WERI-Rb-1 (cell line): ENCODE results near the gene TXNRD1.

Experiments
- DNase-seq: peaks from one replicate; pipeline ENCODE4 v3.0.0-alpha.2; 2020
- H3K27ac ChIP-seq: fragments of 250-450 bp; sonication (Bioruptor Pico); 2 replicates; pipeline ENCODE4 v1.5.1; 2020; ENCODE audit warnings: mild to moderate bottlenecking, moderate library complexity
- H3K27me3 ChIP-seq: fragments of 250-450 bp; sonication (Bioruptor Pico); 2 replicates; pipeline ENCODE4 v1.5.1; 2021; ENCODE audit warnings: mild to moderate bottlenecking, low read depth, moderate library complexity; ENCODE audit not compliant: insufficient read depth, severe bottlenecking
- H3K36me3 ChIP-seq: fragments of 250-450 bp; sonication (Bioruptor Pico); 2 replicates; pipeline ENCODE4 v1.5.1; 2020; ENCODE audit warnings: mild to moderate bottlenecking, moderate library complexity
- H3K4me3 ChIP-seq: 2 replicates; pipeline ENCODE4 v1.5.1; 2011; ENCODE audit warnings: low read depth, mild to moderate bottlenecking, control low read depth, low read length
- H3K9me3 ChIP-seq: fragments of 250-450 bp; sonication (Bioruptor Pico); 2 replicates; pipeline ENCODE4 v1.5.1; 2021; ENCODE audit warnings: mild to moderate bottlenecking, moderate library complexity; ENCODE audit not compliant: severe bottlenecking
- CTCF ChIP-seq: IDR thresholded peaks from 2 replicates; pipeline ENCODE4 v1.5.1; 2011; ENCODE audit warnings: low read depth, mild to moderate bottlenecking, control low read depth, inconsistent platforms, low read length

TXNRD1 gene

GRCh38 chr12:104273503-104273902 lies 57.9 kb downstream of the TXNRD1 start:
- Histone ChIP-seq H3K36me3 (no peaks in the 10 kb centered on the region), H3K27ac (no peak overlapping the region), H3K27me3 (no peaks in the 10 kb centered on the region), H3K4me3 (no peak overlapping the region), H3K9me3 (no peaks in the 10 kb centered on the region)
- TF ChIP-seq CTCF, result no peak
- DNase-seq, result no peak

- DNase-seq, result no peak
- Histone ChIP-seq H3K27ac (no peak overlapping the region), H3K36me3 (no peaks in the 10 kb centered on the region), H3K9me3 (no peaks in the 10 kb centered on the region), H3K4me3 (no peak overlapping the region), H3K27me3 (no peaks in the 10 kb centered on the region)
- TF ChIP-seq CTCF, result no peak
These were observed 59.2 kb downstream of the TXNRD1 start for GRCh38 chr12:104274811-104275210.

GRCh38 chr12:104275689-104276088 lies 60.1 kb downstream of the TXNRD1 start:
- DNase-seq, result no peak
- Histone ChIP-seq H3K27ac (no peak overlapping the region; the same call in 1 of the 2 replicates), H3K4me3 (no peak overlapping the region; the same call in 1 of the 2 replicates), H3K27me3 (no peaks in the 10 kb centered on the region), H3K9me3 (no peaks in the 10 kb centered on the region), H3K36me3 (no peaks in the 10 kb centered on the region)
- TF ChIP-seq CTCF, result no peak

GRCh38 chr12:104276273-104277131 lies 60.9 kb downstream of the TXNRD1 start:
- no peak for DNase-seq
- no peak for TF ChIP-seq CTCF
- no peaks in the 10 kb centered on the region for H3K27me3 ChIP-seq
- H3K27ac ChIP-seq, result no peak overlapping the region; the same call in 1 of the 2 replicates
- no peaks in the 10 kb centered on the region for H3K36me3 ChIP-seq
- H3K9me3 ChIP-seq, result no peaks in the 10 kb centered on the region
- peak overlapping the region; percentile 13; the same call in 1 of the 2 replicates for H3K4me3 ChIP-seq

- Histone ChIP-seq H3K27me3 (no peaks in the 10 kb centered on the region), H3K9me3 (no peaks in the 10 kb centered on the region), H3K27ac (no peak overlapping the region), H3K4me3 (no peak overlapping the region), H3K36me3 (no peaks in the 10 kb centered on the region)
- no peak for TF ChIP-seq CTCF
- DNase-seq, result no peak
These were observed 63.6 kb downstream of the TXNRD1 start for GRCh38 chr12:104279164-104279563.
